ENCODE measurements around the gene SPNS2.

SPNS2 gene

DNA sequence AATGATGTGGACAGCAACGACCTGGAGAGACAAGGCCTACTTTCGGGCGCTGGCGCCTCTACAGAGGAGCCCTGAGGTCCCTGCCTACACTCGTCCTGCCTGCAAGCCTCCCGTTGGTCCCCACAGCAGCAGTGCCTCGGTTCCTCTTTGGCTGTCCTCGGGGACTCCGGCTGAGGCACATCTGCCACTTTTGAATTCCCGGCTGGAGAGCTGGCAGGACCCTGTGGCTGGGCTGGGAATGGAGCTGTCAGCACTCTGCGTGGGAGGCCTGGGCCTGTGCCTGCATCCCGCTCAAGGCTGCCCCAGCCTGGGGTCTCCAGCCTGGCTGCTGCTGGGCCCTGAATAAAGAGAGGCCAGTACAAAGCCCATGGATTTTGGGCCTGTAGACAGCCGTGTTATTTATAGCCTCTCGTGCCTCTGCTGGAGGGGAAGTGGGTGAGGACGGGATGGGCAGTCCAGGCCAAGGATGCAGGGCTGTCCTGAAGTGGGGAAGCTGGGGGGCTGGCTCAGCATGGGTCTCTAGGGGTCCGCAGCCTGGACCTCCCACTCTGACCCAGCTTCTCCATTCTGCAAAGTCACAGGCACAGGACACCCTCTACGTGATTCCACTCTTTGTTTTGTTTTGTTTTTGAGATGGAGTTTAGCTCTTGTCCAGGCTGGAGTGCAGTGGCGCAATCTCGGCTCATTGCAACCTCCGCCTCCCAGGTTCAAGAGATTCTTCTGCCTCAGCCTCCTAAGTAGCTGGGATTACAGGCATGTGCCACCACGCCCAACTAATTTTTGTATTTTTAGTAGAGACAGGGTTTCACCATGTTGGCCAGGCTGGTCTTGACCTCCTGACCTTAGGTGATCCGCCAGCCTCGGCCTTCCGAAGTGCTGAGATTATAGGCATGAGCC, 10.6 kb upstream of the SPNS2 start:
- TF ChIP-seq, protein P1, sequence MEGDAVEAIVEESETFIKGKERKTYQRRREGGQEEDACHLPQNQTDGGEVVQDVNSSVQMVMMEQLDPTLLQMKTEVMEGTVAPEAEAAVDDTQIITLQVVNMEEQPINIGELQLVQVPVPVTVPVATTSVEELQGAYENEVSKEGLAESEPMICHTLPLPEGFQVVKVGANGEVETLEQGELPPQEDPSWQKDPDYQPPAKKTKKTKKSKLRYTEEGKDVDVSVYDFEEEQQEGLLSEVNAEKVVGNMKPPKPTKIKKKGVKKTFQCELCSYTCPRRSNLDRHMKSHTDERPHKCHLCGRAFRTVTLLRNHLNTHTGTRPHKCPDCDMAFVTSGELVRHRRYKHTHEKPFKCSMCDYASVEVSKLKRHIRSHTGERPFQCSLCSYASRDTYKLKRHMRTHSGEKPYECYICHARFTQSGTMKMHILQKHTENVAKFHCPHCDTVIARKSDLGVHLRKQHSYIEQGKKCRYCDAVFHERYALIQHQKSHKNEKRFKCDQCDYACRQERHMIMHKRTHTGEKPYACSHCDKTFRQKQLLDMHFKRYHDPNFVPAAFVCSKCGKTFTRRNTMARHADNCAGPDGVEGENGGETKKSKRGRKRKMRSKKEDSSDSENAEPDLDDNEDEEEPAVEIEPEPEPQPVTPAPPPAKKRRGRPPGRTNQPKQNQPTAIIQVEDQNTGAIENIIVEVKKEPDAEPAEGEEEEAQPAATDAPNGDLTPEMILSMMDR (IDR thresholded peaks at IDR 0.05; ENCODE audit: insufficient read depth, missing control alignments): no peak
- FAIRE-seq (no peak), DNase-seq (ENCODE audit: insufficient read length, low spot score) (no peak)

DNA sequence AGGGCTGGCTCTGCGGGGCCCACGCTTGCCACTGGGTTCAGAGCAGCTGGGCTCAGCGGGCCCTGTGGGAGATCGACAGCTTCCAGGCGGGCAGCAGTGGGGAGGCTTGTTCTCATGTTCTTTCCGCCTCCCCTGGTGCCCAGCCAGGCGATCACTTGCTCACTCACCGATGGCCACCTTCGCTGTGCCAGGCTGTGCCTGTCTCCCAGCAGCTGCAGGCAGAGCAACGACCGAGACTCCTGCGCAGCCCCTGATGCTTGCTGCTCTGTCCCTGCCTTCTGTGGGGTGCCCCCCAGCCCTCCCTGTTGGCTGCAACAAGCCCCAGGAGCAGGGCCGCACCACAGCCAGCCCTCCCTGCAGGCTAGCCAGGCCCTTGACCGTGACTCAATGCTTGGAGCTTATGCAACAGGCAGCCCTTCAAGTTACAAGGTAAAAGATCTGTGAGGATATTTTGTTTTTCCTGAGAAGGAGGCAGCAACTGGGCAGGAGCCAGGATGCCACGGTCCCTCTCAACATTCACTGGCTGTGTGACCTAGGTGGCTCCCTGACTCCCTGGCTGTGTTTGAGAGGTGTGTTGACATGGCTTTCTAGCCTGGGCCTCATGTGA, 9.6 kb upstream of the SPNS2 start:
- FAIRE-seq: no peak
- no peak for DNase-seq (ENCODE audit: insufficient read length, low spot score)
- TF ChIP-seq, protein P1 (IDR thresholded peaks at IDR 0.05; ENCODE audit: insufficient read depth, missing control alignments): no peak

DNA sequence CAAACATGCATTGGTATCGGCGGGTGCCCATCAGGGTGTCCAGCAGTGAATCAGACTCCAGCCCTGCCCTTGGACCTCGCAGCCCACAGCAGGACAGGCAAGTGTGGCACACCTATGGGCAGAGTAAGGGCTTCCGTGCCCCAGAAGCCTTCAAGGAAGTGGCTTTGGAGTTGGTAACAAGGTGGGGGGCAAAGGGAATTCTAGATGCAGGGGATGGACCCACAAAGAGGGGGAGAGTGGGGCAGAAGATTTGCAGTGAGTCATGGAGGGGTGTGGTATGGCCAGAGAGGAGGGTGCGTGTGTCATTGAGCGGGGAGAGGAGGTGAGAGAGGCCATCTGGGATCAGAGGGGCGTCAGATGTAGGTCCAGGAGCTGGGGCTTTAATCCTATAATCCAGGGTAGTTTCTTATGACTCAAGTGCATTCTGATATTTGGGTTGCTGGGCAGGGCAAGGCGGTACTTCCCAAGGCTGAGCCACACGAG, 8.5 kb upstream of the SPNS2 start:
- TF ChIP-seq, protein P1 (IDR thresholded peaks at IDR 0.05; ENCODE audit: insufficient read depth, missing control alignments): no peak
- FAIRE-seq (no peak), DNase-seq (ENCODE audit: insufficient read length, low spot score) (no peak)

DNA sequence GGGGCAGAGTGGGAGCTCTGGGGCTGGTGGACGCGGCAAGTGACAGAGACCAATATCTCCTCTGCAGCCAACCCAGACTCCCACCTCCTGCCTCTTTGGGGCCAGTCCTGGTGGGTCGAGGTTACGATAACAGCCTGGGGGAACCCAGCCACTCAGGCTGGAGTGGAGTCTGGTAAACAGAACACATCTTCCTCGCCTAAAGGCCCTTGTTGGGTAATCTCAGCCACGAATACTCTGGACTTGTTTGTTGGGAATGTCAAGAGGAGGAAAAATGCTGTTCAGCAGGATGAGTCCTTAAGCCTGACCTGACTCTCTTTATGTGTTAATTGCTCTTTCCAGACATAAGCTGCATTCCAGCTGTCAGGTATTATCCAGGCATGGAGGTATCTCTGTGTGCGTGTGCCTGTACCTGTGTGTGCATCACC, 8.0 kb upstream of the SPNS2 start:
- TF ChIP-seq, protein P1 (IDR thresholded peaks at IDR 0.05; ENCODE audit: insufficient read depth, missing control alignments): no peak
- peak; percentile 68 for DNase-seq (ENCODE audit: insufficient read length, low spot score)
- no peak for FAIRE-seq

DNA sequence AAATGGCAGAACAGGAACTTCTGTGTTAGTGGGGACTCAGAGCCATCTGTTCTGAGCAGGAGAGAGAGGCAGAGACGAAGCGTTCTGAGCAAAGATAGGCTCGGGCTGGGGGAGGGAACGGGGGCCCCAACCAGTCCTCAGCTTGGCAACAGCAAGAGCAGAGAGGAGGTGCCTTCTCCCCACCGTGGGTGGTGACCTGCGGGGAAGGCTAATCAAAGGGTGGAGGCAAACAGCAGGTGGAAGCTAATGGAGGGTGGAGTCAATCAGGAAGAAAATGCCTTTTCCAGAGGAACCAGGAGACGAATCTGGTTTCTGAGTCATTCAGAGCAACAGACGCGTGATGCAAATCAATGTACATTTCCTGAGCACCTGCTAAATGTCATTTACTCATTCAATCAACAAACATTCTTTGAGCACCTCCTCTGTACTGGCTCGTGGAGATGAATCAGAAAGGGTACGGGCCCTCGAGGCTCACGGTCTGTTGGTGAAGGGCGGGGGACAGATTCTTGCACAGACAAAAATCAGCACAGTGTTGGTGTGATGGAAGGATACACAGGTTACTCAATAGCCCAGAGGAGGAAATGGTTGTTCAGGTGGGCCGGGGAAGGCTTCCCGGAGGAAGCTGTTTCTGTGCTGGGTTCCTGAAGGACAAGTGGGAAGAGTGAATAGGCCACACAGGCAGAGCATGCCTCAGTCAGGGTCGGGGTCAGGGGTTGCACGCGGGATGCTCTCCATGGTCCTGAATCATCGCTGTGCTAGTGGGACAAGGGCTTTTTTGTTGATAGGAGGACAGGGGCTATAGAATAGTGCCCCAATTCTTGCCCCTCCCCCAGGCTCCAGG, 5.7 kb upstream of the SPNS2 start:
- no peak for FAIRE-seq
- TF ChIP-seq, protein P1 (IDR thresholded peaks at IDR 0.05; ENCODE audit: insufficient read depth, missing control alignments): no peak
- no peak for DNase-seq (ENCODE audit: insufficient read length, low spot score)

DNA sequence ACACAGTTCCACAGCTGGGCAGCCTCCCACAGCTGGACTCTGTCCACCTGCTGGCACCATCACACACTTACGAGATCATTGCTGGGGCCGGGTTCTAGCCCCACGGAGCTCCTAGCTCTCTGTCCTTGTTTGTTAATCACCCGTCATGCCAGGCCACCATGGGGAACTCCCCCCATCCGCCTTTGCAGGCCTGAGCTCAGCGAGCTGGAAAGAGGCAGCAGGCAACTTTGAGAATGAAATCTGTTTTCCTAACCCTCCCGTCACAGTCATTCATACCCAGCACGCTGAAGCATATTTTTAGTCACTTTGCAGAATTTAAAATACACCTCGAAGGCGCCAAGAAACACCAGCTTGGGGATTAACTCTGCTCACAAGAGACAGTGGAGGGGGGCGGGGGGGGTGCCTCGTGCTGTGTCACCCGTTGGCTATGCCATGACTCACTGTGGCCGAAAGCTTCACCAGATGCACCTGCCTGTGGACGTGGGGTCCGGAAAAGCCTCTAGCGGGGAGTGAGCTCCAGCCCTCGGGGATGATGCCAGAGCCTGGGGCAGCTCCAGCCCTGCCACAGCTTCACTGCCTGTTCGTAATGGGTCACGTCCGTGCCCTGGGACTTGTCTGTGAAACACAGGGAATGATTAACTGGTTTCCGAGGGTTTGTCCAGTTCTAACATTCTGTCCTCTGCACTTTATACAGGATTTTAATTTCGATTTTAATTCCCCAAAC, 1.4 kb upstream of the SPNS2 start:
- TF ChIP-seq, protein P1 (IDR thresholded peaks at IDR 0.05; ENCODE audit: insufficient read depth, missing control alignments): no peak
- FAIRE-seq (no peak), DNase-seq (ENCODE audit: insufficient read length, low spot score) (no peak)

All from D721Med (cell line).